ENCODE results near the gene ELK4.

The ELK4 gene

GRCh38 chr1:205660361-205660760 is 28.6 kb upstream of the ELK4 start:
- H3K36me3 ChIP-seq (ENCODE audit: insufficient read depth, low read length): peaks cover 31% of the 10 kb centered on the region; the same call in 1 of the 2 replicates
- H3K4me3 ChIP-seq (ENCODE audit: low read length, poor library complexity, severe bottlenecking): no peak overlapping the region
- peak overlapping the region; percentile 33 for H3K4me2 ChIP-seq (ENCODE audit: low read depth, low read length, poor library complexity, severe bottlenecking)
- TF ChIP-seq EZH2phosphoT487 (IDR thresholded peaks at IDR 0.05; ENCODE audit: borderline replicate concordance) (no peak), CTCF (conservative IDR thresholded peaks at IDR 0.05; ENCODE audit: low read length) (no peak)
- H3K9me3 ChIP-seq (ENCODE audit: insufficient read depth, low read depth, low read length): no peaks in the 10 kb centered on the region
- H3K9ac ChIP-seq (ENCODE audit: low read depth, low read length, poor library complexity, severe bottlenecking): no peak overlapping the region
- no peaks in the 10 kb centered on the region for H3K9me2 ChIP-seq (replicated peaks; ENCODE audit: low read depth, low read length)
- peaks cover 8% of the 10 kb centered on the region; the same call in 1 of the 2 replicates for H3K79me2 ChIP-seq (ENCODE audit: insufficient read depth, low read length)
- H3K27me3 ChIP-seq (ENCODE audit: insufficient read depth, low read length, poor library complexity, severe bottlenecking): no peaks in the 10 kb centered on the region
- H4K20me1 ChIP-seq (ENCODE audit: insufficient read depth, low read length, poor library complexity, severe bottlenecking): no peaks in the 10 kb centered on the region
- H3F3A ChIP-seq (ENCODE audit: low read depth): no peaks in the 10 kb centered on the region
- H2AFZ ChIP-seq (ENCODE audit: low read length): no peak overlapping the region
- peaks cover 26% of the 10 kb centered on the region for H3K4me1 ChIP-seq (ENCODE audit: insufficient read depth, low read length, poor library complexity, severe bottlenecking)

- no peak overlapping the region for H3K4me3 ChIP-seq (ENCODE audit: low read length, poor library complexity, severe bottlenecking)
- peaks cover 13% of the 10 kb centered on the region for H3K4me1 ChIP-seq (ENCODE audit: insufficient read depth, low read length, poor library complexity, severe bottlenecking)
- H3K9me2 ChIP-seq (replicated peaks; ENCODE audit: low read depth, low read length): no peaks in the 10 kb centered on the region
- H3K27me3 ChIP-seq (ENCODE audit: insufficient read depth, low read length, poor library complexity, severe bottlenecking): no peaks in the 10 kb centered on the region
- TF ChIP-seq EZH2phosphoT487 (IDR thresholded peaks at IDR 0.05; ENCODE audit: borderline replicate concordance): no peak
- TF ChIP-seq CTCF (conservative IDR thresholded peaks at IDR 0.05; ENCODE audit: low read length): peak; percentile 90
- peaks cover 29% of the 10 kb centered on the region; the same call in 1 of the 2 replicates for H3K36me3 ChIP-seq (ENCODE audit: insufficient read depth, low read length)
- no peaks in the 10 kb centered on the region for H3K9me3 ChIP-seq (ENCODE audit: insufficient read depth, low read depth, low read length)
- no peak overlapping the region for H3K4me2 ChIP-seq (ENCODE audit: low read depth, low read length, poor library complexity, severe bottlenecking)
- H4K20me1 ChIP-seq (ENCODE audit: insufficient read depth, low read length, poor library complexity, severe bottlenecking): no peaks in the 10 kb centered on the region
- no peak overlapping the region for H2AFZ ChIP-seq (ENCODE audit: low read length)
- H3K9ac ChIP-seq (ENCODE audit: low read depth, low read length, poor library complexity, severe bottlenecking): no peak overlapping the region
- H3K79me2 ChIP-seq (ENCODE audit: insufficient read depth, low read length): no peaks in the 10 kb centered on the region
- H3F3A ChIP-seq (ENCODE audit: low read depth): no peaks in the 10 kb centered on the region
These were observed 27.3 kb upstream of the ELK4 start for GRCh38 chr1:205658943-205659581.

- Histone ChIP-seq H3K4me1 (ENCODE audit: insufficient read depth, low read length, poor library complexity, severe bottlenecking) (peaks cover 12% of the 10 kb centered on the region), H4K20me1 (ENCODE audit: insufficient read depth, low read length, poor library complexity, severe bottlenecking) (no peaks in the 10 kb centered on the region), H3K27me3 (ENCODE audit: insufficient read depth, low read length, poor library complexity, severe bottlenecking) (no peaks in the 10 kb centered on the region), H3K9me2 (replicated peaks; ENCODE audit: low read depth, low read length) (no peaks in the 10 kb centered on the region), H3K4me3 (ENCODE audit: low read length, poor library complexity, severe bottlenecking) (no peak overlapping the region), H3K79me2 (ENCODE audit: insufficient read depth, low read length) (no peaks in the 10 kb centered on the region), H3K9ac (ENCODE audit: low read depth, low read length, poor library complexity, severe bottlenecking) (no peak overlapping the region), H3K4me2 (ENCODE audit: low read depth, low read length, poor library complexity, severe bottlenecking) (no peak overlapping the region), H3F3A (ENCODE audit: low read depth) (no peaks in the 10 kb centered on the region), H3K36me3 (ENCODE audit: insufficient read depth, low read length) (peaks cover 8% of the 10 kb centered on the region; the same call in 1 of the 2 replicates), H3K9me3 (ENCODE audit: insufficient read depth, low read depth, low read length) (no peaks in the 10 kb centered on the region), H2AFZ (ENCODE audit: low read length) (no peak overlapping the region)
- TF ChIP-seq CTCF (conservative IDR thresholded peaks at IDR 0.05; ENCODE audit: low read length) (no peak), EZH2phosphoT487 (IDR thresholded peaks at IDR 0.05; ENCODE audit: borderline replicate concordance) (no peak)
These were observed 24.4 kb upstream of the ELK4 start for GRCh38 chr1:205656236-205656635.
